ENCODE results near the gene RER1.

RER1 gene

DNA sequence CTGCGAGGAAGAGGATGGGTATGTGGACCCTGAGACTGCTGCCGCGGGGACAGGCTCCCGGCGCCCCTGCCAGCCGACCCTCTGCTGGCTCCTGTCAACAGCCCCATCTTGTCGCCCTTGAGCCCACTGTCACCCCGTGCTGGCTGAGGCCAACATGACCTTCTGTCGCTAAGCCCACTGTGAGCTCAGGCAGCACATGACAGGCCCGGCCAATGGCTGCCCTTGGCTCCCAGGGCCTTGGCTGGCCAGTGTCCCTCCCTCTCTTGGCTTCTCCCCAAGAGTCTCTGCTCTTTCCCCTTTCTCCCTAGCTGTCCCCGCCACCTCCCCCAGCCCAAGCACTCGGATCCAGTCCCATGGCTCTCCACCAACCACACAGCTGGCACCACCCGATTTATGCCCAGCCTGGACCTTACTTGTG lies 17.2 kb downstream of the RER1 start:
- DNase-seq = no peak

DNA sequence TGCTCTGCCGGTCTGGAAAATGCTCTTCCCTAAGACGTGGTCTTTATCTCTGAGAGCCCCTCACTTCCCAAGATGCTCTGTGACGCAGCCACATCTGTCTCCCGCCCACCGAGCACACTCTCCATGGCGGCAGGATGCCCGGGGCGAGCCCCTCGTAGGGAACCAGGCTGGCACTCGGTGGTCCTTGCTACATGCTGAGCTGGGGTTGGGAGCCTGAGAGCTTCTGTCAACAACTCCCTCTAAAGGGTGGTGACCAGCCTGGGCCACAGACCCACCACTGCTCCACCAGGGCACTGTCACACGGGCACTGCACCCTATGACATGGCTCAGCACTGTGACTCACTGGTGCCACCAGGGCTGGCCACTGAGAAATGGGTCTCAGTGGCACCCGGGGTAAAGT lies 18.1 kb downstream of the RER1 start:
- no peak for DNase-seq

DNA sequence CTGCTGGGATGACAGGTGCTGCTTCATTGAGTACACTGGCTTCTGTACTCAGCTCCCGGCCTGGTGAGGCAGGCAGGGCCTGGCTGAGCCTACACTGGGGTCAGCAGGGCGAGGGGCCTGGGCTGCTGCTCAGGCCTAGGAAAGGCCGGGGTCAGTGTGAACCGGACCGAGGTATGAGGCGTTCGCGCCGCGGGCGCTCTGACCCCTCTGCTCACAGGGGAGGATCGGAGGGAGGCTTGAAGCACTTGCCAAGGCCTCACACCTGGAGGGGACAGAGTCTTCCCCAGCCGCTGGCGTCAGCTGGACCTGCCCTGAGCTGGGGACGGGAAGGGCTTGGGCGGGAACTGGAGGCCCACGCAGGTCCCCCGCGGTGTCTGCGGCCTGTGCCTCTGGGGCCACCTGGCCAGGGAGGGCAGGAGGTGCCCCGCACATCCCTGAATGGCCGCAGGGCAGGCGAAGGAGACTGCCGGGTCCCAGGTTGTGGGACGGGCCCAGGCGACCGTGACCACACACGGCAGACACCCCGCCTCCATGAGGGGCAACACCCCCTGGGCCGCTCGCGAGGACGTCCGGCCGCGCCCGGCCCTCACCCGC lies 20.3 kb downstream of the RER1 start:
- DNase-seq = peak; percentile 28

DNA sequence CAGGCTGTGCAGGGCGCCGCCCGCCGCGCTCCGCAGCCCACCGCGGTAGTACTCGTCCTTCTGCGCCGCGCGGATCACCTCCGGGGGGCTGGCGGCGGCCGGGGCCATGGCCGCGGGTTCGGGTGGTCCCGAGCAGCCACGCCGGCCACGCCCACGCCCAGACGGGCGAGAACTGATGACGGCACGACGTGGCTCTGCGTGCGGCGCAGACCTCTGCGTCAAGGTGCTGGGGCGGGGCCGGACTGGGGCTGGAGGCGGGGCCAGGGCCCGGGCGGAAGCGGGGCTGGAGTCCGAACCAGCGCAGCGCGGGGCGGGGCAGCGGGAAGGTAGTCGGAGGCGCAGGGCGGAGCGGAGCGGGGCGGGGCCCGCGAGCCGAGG lies 20.7 kb downstream of the RER1 start, which contains the start of gene PEX10:
TSS of gene PEX10 (minus strand) at position 170 of the 378 bp plus-strand sequence. CDS start at position 108, 62 bp downstream.
- peak; percentile 99 for DNase-seq

DNA sequence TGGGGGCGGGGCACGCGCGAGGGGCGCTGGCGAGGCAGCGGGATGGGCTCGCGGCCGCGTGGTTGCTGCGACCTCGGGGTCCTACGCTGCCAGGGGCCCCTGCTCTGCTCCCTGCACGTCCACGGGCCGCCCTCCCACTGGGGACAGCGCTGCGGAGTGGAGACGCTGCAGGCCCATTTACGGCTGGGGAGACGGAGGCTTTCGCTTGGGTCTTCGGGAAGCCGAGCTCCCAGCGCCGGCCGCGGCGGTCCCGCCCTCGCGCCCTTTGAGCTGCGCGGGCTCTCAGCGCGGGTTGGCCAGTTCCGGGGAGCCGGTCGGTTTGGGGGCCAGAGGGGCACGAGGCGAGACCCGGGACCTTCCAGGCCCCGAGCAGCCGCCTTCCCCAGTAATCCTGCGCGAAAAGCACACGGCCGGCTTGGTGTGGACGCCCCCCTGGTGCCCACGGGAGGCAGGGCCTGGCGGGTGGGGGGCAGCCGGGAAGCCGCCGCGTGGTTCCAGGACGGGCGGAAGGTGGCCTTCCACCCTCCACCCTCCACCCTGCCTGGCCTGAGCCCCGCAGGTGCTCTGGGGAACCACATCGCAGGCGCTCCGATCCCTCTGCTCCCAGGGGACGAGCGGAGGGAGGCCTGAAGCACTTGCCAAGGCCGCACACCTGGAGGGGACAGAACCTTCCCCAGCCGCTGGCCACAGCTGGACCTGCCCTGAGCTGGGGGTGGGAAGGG lies 21.3 kb downstream of the RER1 start:
- DNase-seq = peak; percentile 29

DNA sequence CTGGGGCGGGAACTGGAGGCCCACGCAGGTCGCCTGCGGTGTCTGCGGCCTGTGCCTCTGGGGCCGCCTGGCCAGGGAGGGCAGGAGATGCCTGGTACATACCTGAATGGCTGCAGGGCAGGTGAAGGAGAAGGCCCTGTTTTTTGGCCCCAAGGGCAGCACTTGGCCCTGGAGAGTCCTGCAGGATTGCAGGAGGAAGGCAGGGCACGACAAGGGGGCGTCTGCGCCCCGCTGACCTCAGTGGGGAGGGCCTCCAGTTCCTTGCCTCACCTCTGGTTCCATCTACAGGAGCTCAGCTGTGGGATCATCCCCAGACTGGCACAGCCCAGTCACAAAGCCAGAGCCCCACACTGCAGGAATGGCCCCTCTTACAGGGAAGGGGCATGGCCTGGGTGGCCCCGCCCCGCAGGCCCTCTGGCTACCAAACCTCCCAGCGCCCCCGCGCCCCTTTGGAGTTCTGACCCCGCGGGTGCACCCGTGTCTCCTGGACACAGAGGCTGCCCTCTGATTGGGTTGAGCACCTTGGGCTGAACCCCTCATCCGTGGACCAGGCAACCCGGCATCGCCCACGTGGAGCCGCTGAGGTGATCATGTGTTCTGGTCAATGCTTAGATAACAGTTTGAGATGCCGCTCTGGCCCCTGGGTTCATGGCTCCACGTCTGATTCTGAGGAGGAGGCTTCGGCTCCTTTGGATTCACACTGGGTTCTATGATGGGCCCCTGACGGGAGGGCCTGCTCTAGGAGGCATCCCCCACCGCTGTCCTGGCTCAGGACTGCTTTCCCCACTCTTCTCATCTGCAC lies 22.1 kb downstream of the RER1 start:
- peak; percentile 45 for DNase-seq

DNA sequence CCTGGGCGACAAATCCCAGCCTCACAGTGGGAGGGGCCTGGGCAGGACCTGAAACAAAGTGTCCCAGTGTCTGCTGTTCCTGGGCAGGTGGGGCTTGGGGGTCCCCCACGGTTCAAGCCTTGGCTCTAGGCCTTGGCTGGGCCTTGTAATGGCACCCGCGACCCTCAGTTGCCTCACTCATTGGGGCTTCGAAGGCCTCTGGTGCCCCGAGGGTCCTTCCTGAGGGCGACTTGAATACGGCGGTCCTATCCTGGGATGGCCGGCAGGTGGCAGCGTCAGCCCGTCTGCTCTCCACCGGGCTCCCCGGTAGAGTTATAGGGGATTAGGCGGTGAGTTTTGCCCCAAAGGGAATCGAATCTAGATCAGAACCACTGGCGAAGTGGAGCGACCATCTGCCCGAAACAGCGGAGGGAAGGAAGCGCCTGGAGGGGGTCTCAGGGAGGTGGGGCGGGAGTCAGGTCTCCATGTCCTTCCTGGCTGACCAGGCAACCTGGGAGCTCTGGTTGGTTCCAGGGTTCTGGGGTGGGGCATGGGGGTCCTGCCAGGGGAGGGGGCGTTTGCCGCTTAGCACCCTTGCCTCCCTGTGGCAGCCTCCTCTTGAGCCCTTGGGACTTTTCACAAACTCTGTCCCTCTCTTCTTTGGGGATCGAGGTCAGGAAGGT lies 22.8 kb downstream of the RER1 start:
- peak; percentile 88 for DNase-seq

DNA sequence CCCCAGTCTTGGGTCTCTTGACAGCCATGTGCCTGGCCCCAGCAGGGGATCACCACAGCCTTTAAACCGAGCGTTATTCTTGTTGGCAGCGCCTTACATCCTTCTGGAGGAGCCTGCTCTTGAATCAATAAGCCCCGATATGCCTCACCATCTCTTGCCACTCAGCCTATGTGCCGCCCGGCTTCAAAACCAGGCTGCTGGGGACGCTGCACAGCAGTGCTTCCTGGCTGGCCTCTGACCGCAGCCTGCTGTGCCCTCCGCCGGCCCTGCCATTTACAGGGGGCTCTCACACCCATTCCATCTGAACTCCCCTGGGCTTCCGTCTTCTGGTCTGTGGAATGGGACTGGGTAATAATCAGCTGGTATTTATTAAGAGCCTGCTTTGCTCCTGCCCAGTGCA lies 23.7 kb downstream of the RER1 start:
- DNase-seq = no peak

DNA sequence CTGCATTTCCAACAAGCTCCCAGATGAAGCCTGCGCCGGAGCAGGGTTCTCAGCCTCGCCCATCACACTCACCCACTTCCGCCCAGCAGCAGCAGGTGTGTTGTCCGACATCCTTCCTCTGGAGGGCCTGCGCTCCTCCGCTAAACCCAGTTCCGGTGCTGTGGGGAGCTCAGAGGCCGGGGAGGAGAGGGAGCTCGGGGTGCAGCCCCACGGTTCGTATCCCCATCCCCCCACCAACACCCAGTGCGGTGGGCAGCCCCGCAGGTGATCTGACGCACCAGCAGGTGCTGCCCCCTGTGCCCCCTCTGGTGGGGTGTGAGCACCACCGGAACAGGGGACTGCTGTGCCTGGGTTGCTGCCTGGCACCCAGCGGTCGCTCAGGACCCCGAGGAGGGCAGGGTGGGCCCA lies 24.2 kb downstream of the RER1 start:
- DNase-seq = peak; percentile 31

DNA sequence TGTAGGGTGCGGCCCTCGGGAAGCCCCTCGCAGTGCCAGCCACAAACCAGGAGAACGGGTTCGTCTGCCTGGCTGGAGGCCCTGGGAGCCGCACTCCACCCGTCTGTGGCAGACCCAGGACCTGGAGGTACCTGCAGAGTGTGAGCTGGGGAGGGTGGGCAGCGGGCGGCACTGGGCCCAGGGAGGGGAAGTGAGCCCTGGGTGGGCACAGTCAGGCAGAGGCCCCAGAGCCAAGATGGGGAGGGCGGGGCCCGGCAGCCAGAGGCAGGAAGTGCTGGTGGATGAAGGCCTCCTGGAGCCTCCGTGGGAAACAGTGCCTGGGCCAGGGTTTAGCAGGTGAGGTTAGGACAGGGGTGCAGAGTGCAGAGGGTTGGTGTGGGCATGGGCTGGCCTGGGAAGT lies 24.8 kb downstream of the RER1 start:
- DNase-seq = no peak

DNA sequence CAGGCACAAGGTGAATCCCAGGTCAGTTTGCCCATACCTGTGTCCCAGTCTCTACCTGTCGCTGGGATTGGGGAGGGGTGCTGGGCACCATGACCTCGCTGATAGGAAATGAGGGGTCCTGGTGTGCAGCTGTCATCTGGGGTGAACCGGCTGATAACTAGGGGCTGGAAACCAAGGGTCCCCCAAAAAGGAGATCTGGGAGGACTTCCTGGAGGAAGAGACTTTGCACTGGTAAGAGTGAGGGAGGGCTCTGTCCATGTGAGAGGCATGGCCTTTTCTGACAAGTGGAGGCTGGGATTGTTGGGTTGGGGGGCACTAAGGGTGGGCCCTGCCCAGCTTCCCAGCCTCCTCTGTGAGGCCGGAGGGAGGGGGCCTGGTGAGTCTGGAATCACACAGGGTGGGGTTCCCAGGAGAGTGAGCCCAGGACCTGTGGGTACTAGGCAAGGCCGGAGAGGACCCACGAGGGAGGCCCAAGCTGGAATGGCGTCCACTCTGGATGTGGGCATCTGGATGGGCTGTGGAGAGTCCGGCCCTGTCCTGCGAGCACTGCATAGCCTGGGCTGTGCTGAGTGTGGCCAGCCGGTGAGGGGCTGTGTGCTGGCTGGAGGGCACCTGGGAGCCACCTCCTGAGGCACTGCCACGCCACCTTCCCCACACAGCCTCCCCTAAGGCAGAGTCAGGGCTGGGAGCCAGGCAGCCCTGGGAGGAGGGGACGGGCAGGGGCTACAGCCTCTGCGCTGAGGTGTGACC lies 25.6 kb downstream of the RER1 start:
- no peak for DNase-seq

DNA sequence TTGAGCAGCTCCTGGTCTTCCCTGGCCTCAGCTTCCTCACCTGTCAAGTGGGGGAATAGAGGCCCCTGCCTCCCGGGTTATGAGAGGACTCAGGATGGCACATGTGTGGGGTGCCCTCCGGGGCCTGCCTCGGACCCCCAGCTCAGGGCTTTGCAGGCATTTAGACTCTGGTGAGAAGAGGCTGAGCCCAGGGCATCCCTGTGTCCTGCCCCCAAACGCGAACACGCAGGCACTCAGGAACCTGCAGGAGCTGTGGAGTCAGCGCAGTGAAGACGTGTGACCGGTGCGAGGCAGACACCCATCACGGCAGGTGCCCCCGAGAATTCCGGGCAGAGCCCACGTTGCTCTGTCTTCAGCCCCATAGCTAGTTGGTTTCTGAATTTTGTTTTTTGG lies 26.2 kb downstream of the RER1 start:
- no peak for DNase-seq

DNA sequence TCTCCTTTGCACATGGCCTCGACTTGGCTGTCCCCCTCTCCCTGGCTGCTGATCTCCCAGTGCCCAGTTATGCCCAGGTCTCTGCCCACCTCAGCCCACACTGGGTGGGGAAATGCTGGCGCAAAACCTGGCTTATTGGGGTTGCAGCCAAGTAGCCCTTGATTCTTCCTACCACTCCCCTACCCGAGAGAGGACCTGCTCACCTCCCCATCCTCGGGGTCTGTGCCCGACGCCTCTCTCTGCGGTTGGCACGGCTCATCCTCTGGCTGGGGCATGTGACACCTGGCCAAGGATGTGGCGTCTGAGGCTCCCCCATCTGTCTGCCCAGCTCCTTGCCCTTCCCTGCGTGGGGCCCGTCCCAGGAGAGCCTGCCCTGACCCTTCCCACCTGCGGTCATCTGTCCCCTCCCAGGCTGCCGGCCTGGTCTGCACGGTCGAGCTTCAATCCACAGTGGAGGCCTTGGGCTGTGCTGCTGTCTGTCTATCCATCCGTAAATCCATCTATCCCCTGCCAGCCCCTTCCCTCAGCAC lies 27.2 kb downstream of the RER1 start:
- no peak for DNase-seq

DNA sequence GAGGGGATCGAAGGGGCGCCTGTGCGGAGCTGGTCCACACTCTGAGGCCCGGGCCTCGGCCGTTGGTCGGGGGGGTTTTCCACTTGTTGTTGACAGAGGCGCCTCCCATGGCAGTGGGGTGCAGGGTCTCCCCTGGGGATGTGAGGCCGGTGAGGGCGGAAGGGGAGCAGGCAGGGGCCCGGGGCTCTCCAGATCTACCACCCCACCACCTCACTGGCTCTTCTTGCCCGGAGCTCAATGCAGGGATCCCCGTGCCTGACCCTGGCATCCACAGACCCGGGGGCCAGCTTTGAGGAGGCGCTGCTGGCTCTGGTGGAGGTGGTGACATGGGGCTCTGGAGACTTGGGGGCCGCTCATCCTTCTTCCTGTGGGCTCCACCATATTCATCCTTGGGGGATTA lies 27.8 kb downstream of the RER1 start:
- DNase-seq = no peak

DNA sequence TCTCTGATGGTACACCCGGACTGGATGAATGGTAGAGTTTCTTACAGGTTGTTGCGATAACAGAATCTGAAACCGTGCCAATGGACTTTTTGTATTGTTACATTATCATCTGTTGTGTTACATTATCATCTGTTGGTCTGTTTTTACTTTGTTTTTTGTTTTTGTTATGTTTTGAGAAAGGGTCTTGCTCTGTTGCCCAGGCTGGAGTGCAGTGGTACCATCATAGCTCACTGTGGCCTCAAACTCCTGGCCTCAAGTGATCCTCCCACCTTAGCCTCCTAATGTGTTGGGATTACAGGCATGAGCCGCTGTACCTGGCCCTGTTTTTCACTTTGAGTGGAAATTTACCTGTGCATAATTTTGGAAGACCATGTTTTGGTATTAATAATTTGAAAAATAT lies 30.9 kb downstream of the RER1 start:
- DNase-seq = no peak

DNA sequence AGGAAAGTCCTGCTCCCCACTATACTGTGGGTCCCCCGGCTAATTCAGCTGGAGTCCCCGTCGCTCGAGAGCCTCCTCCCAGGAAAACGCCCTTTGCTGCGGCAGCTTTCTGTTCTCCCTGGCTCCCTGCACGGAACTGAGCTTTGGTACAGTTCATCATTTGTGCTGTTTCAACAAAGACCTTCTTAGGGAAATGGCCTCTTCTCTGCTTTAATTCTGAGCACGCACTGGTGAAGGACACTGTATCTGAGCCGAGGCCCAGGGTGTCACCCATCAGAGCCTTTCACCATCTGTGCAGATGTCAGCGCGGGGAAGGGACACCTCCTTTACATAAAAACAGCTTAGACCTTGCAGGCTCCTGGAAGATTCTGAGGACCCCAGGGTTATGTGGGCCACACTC lies 34.3 kb downstream of the RER1 start:
- no peak for DNase-seq

DNA sequence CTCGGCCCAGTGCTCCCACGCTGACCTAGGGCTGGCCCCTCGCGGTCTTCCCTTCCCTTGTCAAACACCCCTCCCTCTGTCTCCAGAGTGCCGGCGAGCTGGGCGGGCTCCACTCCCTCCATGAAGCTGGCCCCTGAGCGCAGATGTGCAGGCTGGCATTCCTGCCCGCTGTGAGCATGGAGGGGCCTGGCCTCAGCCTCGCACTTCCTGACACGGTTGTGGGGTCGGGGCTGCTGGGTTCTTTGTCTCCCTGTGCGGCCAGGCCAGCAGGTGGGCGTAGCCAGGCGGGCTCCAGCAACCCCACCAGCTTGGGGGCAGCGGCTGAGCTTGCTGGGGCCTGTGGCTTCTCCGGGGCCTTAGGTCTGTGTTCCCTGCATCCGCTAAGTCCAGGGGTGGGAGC lies 34.9 kb downstream of the RER1 start:
- DNase-seq = no peak

DNA sequence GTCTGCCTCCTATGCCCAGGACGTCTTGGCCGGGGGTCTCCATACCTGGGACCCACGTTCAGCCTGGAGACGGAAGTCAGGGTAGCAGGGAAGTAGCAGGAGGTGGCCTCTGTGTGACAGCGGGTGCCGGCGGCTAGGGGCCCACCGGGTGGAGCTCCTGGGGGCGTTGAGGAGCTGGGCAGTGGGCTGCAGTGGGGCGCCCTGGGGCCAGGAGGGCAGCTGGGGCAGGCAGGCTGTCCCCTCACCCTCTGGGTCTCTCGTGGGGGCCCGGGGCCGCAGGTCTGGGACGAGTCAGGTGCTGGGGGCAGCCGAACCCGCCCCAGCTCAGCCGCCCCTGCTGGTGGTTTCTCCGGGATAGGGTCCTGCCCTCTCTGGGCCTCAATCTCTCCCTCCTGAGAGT lies 35.4 kb downstream of the RER1 start:
- no peak for DNase-seq

DNA sequence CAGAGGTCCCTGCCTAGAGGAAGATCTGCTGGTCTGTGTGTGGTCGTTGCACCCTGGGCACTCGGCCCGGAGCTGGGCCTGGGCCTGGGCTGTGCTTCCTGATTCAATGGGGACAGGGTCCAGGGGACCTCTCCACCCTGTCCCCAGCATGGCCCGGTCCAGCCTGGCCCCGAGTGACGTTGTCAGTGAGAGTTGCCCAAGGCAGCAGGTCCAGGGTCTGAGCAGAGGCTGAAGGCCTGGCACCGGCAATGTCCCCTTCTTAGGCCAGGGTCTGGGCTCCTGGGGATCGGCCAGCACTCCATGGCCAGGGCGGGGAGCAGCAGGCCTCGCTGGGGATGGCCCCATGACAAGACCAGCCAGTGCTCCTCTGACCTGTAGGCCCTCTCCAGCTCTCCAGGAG lies 36.3 kb downstream of the RER1 start:
- no peak for DNase-seq

DNA sequence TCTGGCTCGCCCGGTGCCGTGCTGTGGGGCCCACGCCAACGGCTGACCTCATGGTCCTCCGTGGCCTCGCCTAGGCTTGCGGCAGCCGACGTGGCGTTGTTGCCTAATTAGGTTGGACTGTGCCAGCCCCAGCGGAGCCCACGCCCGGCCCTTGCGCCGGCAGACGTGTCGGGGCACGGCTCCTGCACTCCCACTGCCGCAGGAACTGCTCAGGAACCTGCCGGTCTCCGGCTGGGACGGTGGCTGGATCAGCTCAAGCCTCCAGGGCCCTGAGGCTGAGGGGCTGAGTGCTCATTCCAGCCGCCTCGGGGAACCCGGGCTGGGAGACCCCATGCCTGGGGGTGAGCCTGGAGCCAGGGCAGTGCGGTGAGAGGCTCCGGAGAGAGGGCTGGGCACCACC lies 36.8 kb downstream of the RER1 start:
- DNase-seq = no peak

DNA sequence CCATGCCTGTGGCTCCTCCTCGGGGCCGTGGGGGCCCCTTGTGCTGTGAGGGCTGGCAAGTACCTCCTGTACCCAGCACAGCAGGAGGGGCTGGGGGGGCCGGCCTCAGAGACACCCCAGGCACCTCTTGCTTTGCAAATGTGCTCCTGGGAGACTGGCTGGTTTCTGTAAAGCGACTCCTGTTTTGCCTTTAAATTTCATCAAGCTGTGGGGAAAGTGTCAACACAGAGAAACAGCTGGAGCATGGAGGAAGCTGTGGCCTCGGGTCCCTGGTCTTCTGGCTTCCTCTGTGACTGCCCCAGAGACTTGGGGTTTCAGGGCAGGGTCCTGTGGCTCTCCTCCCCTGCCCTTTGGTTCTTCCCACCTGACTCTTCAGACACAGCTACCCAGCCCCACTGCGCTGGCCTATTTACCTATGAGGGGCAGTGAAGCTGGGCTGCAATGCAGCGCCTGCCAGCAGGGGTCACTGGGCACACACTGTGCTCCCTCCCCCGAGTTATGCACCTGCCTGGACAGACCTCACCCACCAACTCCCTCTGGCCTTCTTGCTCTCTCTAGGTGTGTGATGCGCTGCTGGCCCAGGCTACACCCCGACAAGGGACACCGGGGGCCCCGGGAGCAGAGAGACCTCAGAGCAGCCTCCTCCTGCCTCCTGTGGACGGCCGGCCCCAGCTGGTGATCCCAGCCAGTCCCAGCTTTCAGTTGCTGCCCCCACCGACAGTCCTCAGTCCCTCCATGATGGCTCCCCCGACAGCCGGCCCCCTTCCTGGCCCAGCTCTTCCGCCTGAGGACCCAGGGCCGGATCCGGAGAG lies 38.3 kb downstream of the RER1 start:
- DNase-seq = peak; percentile 35

DNA sequence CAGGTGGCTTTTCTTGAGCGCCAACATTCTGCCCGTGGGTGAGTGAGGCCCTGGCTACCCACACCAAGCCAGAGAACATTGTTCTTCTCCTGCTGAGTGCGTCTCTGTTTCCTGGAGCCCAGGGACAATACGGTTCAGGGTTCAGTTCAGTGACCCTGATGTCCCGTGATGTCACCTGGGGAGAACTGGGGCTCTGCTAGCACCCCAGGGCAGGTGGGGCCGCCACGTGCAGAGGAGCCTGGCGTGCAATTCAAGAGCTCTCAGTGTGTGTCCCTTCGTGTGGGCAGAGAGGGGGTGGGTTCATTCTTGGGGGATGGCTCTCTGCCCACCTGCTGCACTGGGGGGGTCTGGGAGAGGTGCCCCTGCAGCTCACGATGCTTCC lies 38.9 kb downstream of the RER1 start:
- DNase-seq = no peak

All from hematopoietic multipotent progenitor cell treated with erythropoietin and hydrocortisone succinate and interleukin-3 and kit ligand, for 4 days (in vitro differentiated cells).